ES-I3 (cell line): ENCODE data around the gene GOLGA8A.

Experiments used
- H3K36me3 ChIP-seq: 2 replicates; pipeline ENCODE4 v1.6.1; 2013; ENCODE audit warnings: mild to moderate bottlenecking, low read length, control low read depth, moderate library complexity; ENCODE audit not compliant: insufficient read depth
- H3K4me1 ChIP-seq: 2 replicates; pipeline ENCODE4 v1.6.1; 2013; ENCODE audit warnings: mild to moderate bottlenecking, control low read depth, low read length; ENCODE audit not compliant: insufficient read depth
- H3K9ac ChIP-seq: 2 replicates; pipeline ENCODE4 v1.6.1; 2013; ENCODE audit warnings: low read depth, mild to moderate bottlenecking, low read length, moderate library complexity
- H3K9me3 ChIP-seq: 2 replicates; pipeline ENCODE4 v1.6.1; 2013; ENCODE audit warnings: mild to moderate bottlenecking, low read length, moderate library complexity; ENCODE audit not compliant: control insufficient read depth, insufficient read depth

The GOLGA8A gene

GRCh38 chr15:34437687-34438086, at the start of gene GOLGA8A:
Gene GOLGA8A, minus strand, starts transcription at chr15:34437808. Its CDS starts 48,117 bp downstream, at chr15:34389691.
- peak within 1 kb of the TSS; percentile 48; the same call in 1 of the 2 replicates for H3K9ac ChIP-seq
- H3K9me3 ChIP-seq = no peaks in the 10 kb centered on the region
- no peaks in the 10 kb centered on the region for H3K36me3 ChIP-seq
- H3K4me1 ChIP-seq = no peaks in the 10 kb centered on the region

- Histone ChIP-seq H3K4me1 (no peaks in the 10 kb centered on the region), H3K9ac (no peak overlapping the region), H3K9me3 (no peaks in the 10 kb centered on the region), H3K36me3 (no peaks in the 10 kb centered on the region)
Measured at GRCh38 chr15:34483644-34484043, 46.0 kb upstream of the GOLGA8A start.

- H3K4me1 ChIP-seq = no peaks in the 10 kb centered on the region
- H3K9me3 ChIP-seq = no peaks in the 10 kb centered on the region
- no peaks in the 10 kb centered on the region for H3K36me3 ChIP-seq
- no peak overlapping the region for H3K9ac ChIP-seq
Measured at GRCh38 chr15:34481370-34481769, 43.8 kb upstream of the GOLGA8A start.

- Histone ChIP-seq H3K9ac (no peak overlapping the region), H3K9me3 (no peaks in the 10 kb centered on the region), H3K36me3 (no peaks in the 10 kb centered on the region), H3K4me1 (no peaks in the 10 kb centered on the region)
Measured at GRCh38 chr15:34473840-34474239, 36.2 kb upstream of the GOLGA8A start.

- no peaks in the 10 kb centered on the region for H3K36me3 ChIP-seq
Measured at GRCh38 chr15:34472947-34473346, 35.3 kb upstream of the GOLGA8A start.

GRCh38 chr15:34470892-34471291, 33.3 kb upstream of the GOLGA8A start:
- no peaks in the 10 kb centered on the region for H3K4me1 ChIP-seq
- no peaks in the 10 kb centered on the region for H3K9me3 ChIP-seq
- H3K36me3 ChIP-seq = no peaks in the 10 kb centered on the region
- no peak overlapping the region for H3K9ac ChIP-seq

More at GRCh38 chr15:34472947-34473346, 35.3 kb upstream of the GOLGA8A start:
- no peaks in the 10 kb centered on the region for H3K9me3 ChIP-seq
- no peak overlapping the region for H3K9ac ChIP-seq
- H3K4me1 ChIP-seq = no peaks in the 10 kb centered on the region

- no peaks in the 10 kb centered on the region for H3K36me3 ChIP-seq
- no peaks in the 10 kb centered on the region for H3K4me1 ChIP-seq
- no peaks in the 10 kb centered on the region for H3K9me3 ChIP-seq
- H3K9ac ChIP-seq = no peak overlapping the region
Measured at GRCh38 chr15:34470091-34470490, 32.5 kb upstream of the GOLGA8A start.

GRCh38 chr15:34461730-34462129, 24.1 kb upstream of the GOLGA8A start:
- Histone ChIP-seq H3K36me3 (no peaks in the 10 kb centered on the region), H3K9me3 (no peaks in the 10 kb centered on the region), H3K9ac (no peak overlapping the region), H3K4me1 (no peaks in the 10 kb centered on the region)

GRCh38 chr15:34460451-34460850, 22.8 kb upstream of the GOLGA8A start:
- Histone ChIP-seq H3K36me3 (no peaks in the 10 kb centered on the region), H3K4me1 (no peaks in the 10 kb centered on the region), H3K9ac (no peak overlapping the region), H3K9me3 (no peaks in the 10 kb centered on the region)

GRCh38 chr15:34456658-34457057, 19.1 kb upstream of the GOLGA8A start:
- no peak overlapping the region for H3K9ac ChIP-seq
- no peaks in the 10 kb centered on the region for H3K36me3 ChIP-seq
- no peaks in the 10 kb centered on the region for H3K4me1 ChIP-seq
- no peaks in the 10 kb centered on the region for H3K9me3 ChIP-seq

- no peaks in the 10 kb centered on the region for H3K4me1 ChIP-seq
- H3K9ac ChIP-seq = no peak overlapping the region
- H3K9me3 ChIP-seq = no peaks in the 10 kb centered on the region
- no peaks in the 10 kb centered on the region for H3K36me3 ChIP-seq
Measured at GRCh38 chr15:34442891-34443290, 5.3 kb upstream of the GOLGA8A start.

GRCh38 chr15:34439878-34440277, 2.3 kb upstream of the GOLGA8A start:
- Histone ChIP-seq H3K9ac (no peak overlapping the region), H3K4me1 (no peaks in the 10 kb centered on the region), H3K36me3 (no peaks in the 10 kb centered on the region), H3K9me3 (no peaks in the 10 kb centered on the region)

GRCh38 chr15:34436956-34437442, 609 bp downstream of the GOLGA8A start:
- Histone ChIP-seq H3K36me3 (no peaks in the 10 kb centered on the region), H3K4me1 (no peaks in the 10 kb centered on the region), H3K9ac (peak overlapping the region; percentile 48; the same call in 1 of the 2 replicates)

GRCh38 chr15:34436126-34436955, 1.3 kb downstream of the GOLGA8A start:
- Histone ChIP-seq H3K4me1 (no peaks in the 10 kb centered on the region), H3K9me3 (no peaks in the 10 kb centered on the region), H3K9ac (peak overlapping the region; percentile 48; the same call in 1 of the 2 replicates), H3K36me3 (no peaks in the 10 kb centered on the region)

More at GRCh38 chr15:34436956-34437442, 609 bp downstream of the GOLGA8A start:
- H3K9me3 ChIP-seq = no peaks in the 10 kb centered on the region

- no peaks in the 10 kb centered on the region for H3K9me3 ChIP-seq
- H3K4me1 ChIP-seq = no peaks in the 10 kb centered on the region
- no peaks in the 10 kb centered on the region for H3K36me3 ChIP-seq
- no peak overlapping the region for H3K9ac ChIP-seq
Measured at GRCh38 chr15:34435658-34436057, 1.9 kb downstream of the GOLGA8A start.
